Panc1 (cell line): Measurements from ENCODE around the gene ATP13A3.

Experiments
- POLR2AphosphoS5 ChIP-seq: IDR thresholded peaks from 2 replicates; pipeline ENCODE4 v1.6.1; 2012; ENCODE audit warnings: mild to moderate bottlenecking, low read depth, low read length, moderate library complexity
- TCF7L2 ChIP-seq: IDR thresholded peaks from 2 replicates; pipeline ENCODE4 v1.6.1; 2011; ENCODE audit warnings: mild to moderate bottlenecking, low read depth, low read length, inconsistent platforms
- TF ChIP-seq, protein P1 (sequence below): fragments of 450-650 bp; IDR thresholded peaks from 2 replicates; pipeline ENCODE4 v1.5.1; 2017; ENCODE audit warnings: mild to moderate bottlenecking

- TF ChIP-seq, protein P1, sequence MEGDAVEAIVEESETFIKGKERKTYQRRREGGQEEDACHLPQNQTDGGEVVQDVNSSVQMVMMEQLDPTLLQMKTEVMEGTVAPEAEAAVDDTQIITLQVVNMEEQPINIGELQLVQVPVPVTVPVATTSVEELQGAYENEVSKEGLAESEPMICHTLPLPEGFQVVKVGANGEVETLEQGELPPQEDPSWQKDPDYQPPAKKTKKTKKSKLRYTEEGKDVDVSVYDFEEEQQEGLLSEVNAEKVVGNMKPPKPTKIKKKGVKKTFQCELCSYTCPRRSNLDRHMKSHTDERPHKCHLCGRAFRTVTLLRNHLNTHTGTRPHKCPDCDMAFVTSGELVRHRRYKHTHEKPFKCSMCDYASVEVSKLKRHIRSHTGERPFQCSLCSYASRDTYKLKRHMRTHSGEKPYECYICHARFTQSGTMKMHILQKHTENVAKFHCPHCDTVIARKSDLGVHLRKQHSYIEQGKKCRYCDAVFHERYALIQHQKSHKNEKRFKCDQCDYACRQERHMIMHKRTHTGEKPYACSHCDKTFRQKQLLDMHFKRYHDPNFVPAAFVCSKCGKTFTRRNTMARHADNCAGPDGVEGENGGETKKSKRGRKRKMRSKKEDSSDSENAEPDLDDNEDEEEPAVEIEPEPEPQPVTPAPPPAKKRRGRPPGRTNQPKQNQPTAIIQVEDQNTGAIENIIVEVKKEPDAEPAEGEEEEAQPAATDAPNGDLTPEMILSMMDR: no peak
- no peak for TF ChIP-seq POLR2AphosphoS5
- TF ChIP-seq TCF7L2: no peak
Measured at GRCh38 chr3:194367992-194368841, 118.6 kb downstream of the ATP13A3 start.
